ENCODE data around the gene ENOX1.

GRCh38 chr13:43742911-43743310 lies 43.9 kb downstream of the ENOX1 start:
- no peak for TF ChIP-seq CTCF (IDR thresholded peaks at IDR 0.05; ENCODE audit: extremely low read depth in 1 of 2, insufficient read depth in 1 of 2, low read depth in 1 of 2, low read length in 2 of 2)
- no peak for TF ChIP-seq FOS (IDR thresholded peaks at IDR 0.05; ENCODE audit: borderline replicate concordance, insufficient read depth, low read length)
